ENCODE measurements around the gene PHF21A.

Gene PHF21A

GRCh38 chr11:46116007-46116711 lies 5.1 kb downstream of the PHF21A start:
- TF ChIP-seq CTCF (IDR thresholded peaks at IDR 0.05; ENCODE audit: low read depth, low read length): no peak
- DNase-seq (ENCODE audit: extremely low read depth, low read depth): no peak

GRCh38 chr11:46114961-46115360 lies 6.3 kb downstream of the PHF21A start:
- no peak for DNase-seq (ENCODE audit: extremely low read depth, low read depth)
- TF ChIP-seq CTCF (IDR thresholded peaks at IDR 0.05; ENCODE audit: low read depth, low read length): no peak

- DNase-seq (ENCODE audit: extremely low read depth, low read depth): no peak
- no peak for TF ChIP-seq CTCF (IDR thresholded peaks at IDR 0.05; ENCODE audit: low read depth, low read length)
These were observed 6.9 kb downstream of the PHF21A start for GRCh38 chr11:46114378-46114777.

- no peak for TF ChIP-seq CTCF (IDR thresholded peaks at IDR 0.05; ENCODE audit: low read depth, low read length)
- no peak for DNase-seq (ENCODE audit: extremely low read depth, low read depth)
These were observed 8.2 kb downstream of the PHF21A start for GRCh38 chr11:46112961-46113607.

- no peak for TF ChIP-seq CTCF (IDR thresholded peaks at IDR 0.05; ENCODE audit: low read depth, low read length)
- no peak for DNase-seq (ENCODE audit: extremely low read depth, low read depth)
These were observed 12.5 kb downstream of the PHF21A start for GRCh38 chr11:46108751-46109150.

- TF ChIP-seq CTCF (IDR thresholded peaks at IDR 0.05; ENCODE audit: low read depth, low read length): no peak
- DNase-seq (ENCODE audit: extremely low read depth, low read depth): no peak
These were observed 13.5 kb downstream of the PHF21A start for GRCh38 chr11:46107780-46108179.

GRCh38 chr11:46107408-46107718 lies 13.9 kb downstream of the PHF21A start:
- no peak for DNase-seq (ENCODE audit: extremely low read depth, low read depth)
- no peak for TF ChIP-seq CTCF (IDR thresholded peaks at IDR 0.05; ENCODE audit: low read depth, low read length)

Data from AG09319 (cell line).